Measurements from ENCODE around the gene NR1I3. TPM values are rescaled to one million over a fixed set of nuclear protein-coding genes. Genes with fewer than 3 reads are reported as not detected.

The NR1I3 gene
- total and polyA plus RNA-seq, 4 donors, result 0.17 TPM; not detected in 3

GRCh38 chr1:161285113-161285512 lies 47.1 kb upstream of the NR1I3 start:
- Histone ChIP-seq H3K4me3 (no peak overlapping the region), H3K27ac (ENCODE audit: low read depth in 1 of 2, low read length in 1 of 2) (no peak overlapping the region), H3K9me3 (ENCODE audit: control insufficient read depth in 4 of 4, insufficient read depth in 3 of 4, low read length in 3 of 4) (no peaks in the 10 kb centered on the region), H3K27me3 (ENCODE audit: control insufficient read depth in 3 of 3, insufficient read depth in 3 of 3, low read length in 2 of 3) (no peaks in the 10 kb centered on the region), H3K9ac (ENCODE audit: insufficient read depth in 1 of 2, low read length in 2 of 2) (no peak overlapping the region), H3K4me1 (ENCODE audit: control insufficient read depth in 5 of 5, insufficient read depth in 5 of 5, low read length in 5 of 5) (no peaks in the 10 kb centered on the region), H3K36me3 (ENCODE audit: control insufficient read depth in 4 of 4, insufficient read depth in 4 of 4, low read length in 4 of 4) (no peaks in the 10 kb centered on the region)
- no peak for TF ChIP-seq CTCF (IDR thresholded peaks at IDR 0.05; ENCODE audit: control extremely low read depth, extremely low read depth)
- ATAC-seq (ENCODE audit: insufficient read depth, low FRiP score) (no peak), DNase-seq (no peak)
- WGBS, 2 donors, result 92 to 96% methylated on average over 2 of the region's 2 CpGs

- DNase-seq (no peak), ATAC-seq (ENCODE audit: insufficient read depth, low FRiP score) (no peak)
- H3K27ac ChIP-seq (ENCODE audit: low read depth in 1 of 2, low read length in 1 of 2), result no peak overlapping the region
- no peaks in the 10 kb centered on the region for H3K36me3 ChIP-seq (ENCODE audit: control insufficient read depth in 4 of 4, insufficient read depth in 4 of 4, low read length in 4 of 4)
- 95 to 97% methylated on average over 1 of the region's 1 CpG for WGBS, 2 donors
- TF ChIP-seq CTCF (IDR thresholded peaks at IDR 0.05; ENCODE audit: control extremely low read depth, extremely low read depth), result no peak
- H3K4me3 ChIP-seq, result no peak overlapping the region
- H3K9ac ChIP-seq (ENCODE audit: insufficient read depth in 1 of 2, low read length in 2 of 2), result no peak overlapping the region
- H3K9me3 ChIP-seq (ENCODE audit: control insufficient read depth in 4 of 4, insufficient read depth in 3 of 4, low read length in 3 of 4), result no peaks in the 10 kb centered on the region
- no peaks in the 10 kb centered on the region for H3K4me1 ChIP-seq (ENCODE audit: control insufficient read depth in 5 of 5, insufficient read depth in 5 of 5, low read length in 5 of 5)
- no peaks in the 10 kb centered on the region for H3K27me3 ChIP-seq (ENCODE audit: control insufficient read depth in 3 of 3, insufficient read depth in 3 of 3, low read length in 2 of 3)
Measured at GRCh38 chr1:161282991-161283390, 45.0 kb upstream of the NR1I3 start.

DNA sequence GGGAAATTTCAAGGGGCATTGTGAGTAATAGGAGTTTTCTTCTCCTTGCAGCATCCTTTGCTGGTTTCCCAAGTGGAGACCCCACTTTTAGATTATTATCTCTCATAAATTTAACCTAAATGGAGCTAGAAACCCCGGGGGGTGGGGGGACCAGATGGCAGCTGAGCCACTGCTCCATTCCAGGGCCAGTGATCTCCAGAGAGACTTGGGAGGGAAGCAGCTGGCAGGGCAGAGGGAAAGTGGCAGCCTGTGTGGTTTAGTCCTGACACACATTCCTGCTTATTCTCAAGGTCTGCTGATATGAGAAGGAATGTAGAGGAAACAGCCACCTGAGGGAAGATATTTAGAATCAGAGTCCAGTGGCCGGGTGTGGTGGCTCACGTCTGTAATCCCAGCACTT lies 36.9 kb upstream of the NR1I3 start:
- H3K9me3 ChIP-seq (ENCODE audit: control insufficient read depth in 4 of 4, insufficient read depth in 3 of 4, low read length in 3 of 4), result no peaks in the 10 kb centered on the region
- no peak for TF ChIP-seq CTCF (IDR thresholded peaks at IDR 0.05; ENCODE audit: control extremely low read depth, extremely low read depth)
- H3K4me1 ChIP-seq (ENCODE audit: control insufficient read depth in 5 of 5, insufficient read depth in 5 of 5, low read length in 5 of 5), result no peaks in the 10 kb centered on the region
- H3K4me3 ChIP-seq, result no peak overlapping the region
- ATAC-seq (ENCODE audit: insufficient read depth, low FRiP score) (no peak), DNase-seq (no peak)
- no peaks in the 10 kb centered on the region for H3K27me3 ChIP-seq (ENCODE audit: control insufficient read depth in 3 of 3, insufficient read depth in 3 of 3, low read length in 2 of 3)
- no peak overlapping the region for H3K27ac ChIP-seq (ENCODE audit: low read depth in 1 of 2, low read length in 1 of 2)
- H3K36me3 ChIP-seq (ENCODE audit: control insufficient read depth in 4 of 4, insufficient read depth in 4 of 4, low read length in 4 of 4), result no peaks in the 10 kb centered on the region
- no peak overlapping the region for H3K9ac ChIP-seq (ENCODE audit: insufficient read depth in 1 of 2, low read length in 2 of 2)
- WGBS, 2 donors, result 76 to 87% methylated on average over 3 of the region's 3 CpGs

DNA sequence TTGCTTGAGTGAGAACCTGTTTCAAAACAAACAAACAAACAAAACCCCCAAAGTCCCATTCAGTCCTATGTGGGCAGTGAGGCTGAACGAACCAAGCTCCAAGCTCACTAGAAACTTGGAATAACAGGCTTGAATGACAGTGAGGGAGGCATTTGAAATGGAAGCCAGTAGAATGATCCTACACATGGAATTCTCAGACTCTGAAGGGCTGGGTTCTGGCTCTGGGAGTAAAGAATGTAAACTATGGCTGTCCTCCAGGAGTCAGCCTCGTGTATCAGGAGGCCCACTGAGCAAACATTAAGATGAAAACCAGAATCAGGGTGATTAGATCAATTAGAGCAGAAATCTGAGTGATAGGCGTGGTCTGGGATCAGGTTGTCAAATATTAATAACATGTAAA lies 35.4 kb upstream of the NR1I3 start:
- 62 to 83% methylated on average over 3 of the region's 3 CpGs for WGBS, 2 donors
- H3K4me3 ChIP-seq, result no peak overlapping the region
- ATAC-seq (ENCODE audit: insufficient read depth, low FRiP score) (no peak), DNase-seq (no peak)
- no peaks in the 10 kb centered on the region for H3K4me1 ChIP-seq (ENCODE audit: control insufficient read depth in 5 of 5, insufficient read depth in 5 of 5, low read length in 5 of 5)
- no peak for TF ChIP-seq CTCF (IDR thresholded peaks at IDR 0.05; ENCODE audit: control extremely low read depth, extremely low read depth)
- H3K9me3 ChIP-seq (ENCODE audit: control insufficient read depth in 4 of 4, insufficient read depth in 3 of 4, low read length in 3 of 4), result no peaks in the 10 kb centered on the region
- no peak overlapping the region for H3K9ac ChIP-seq (ENCODE audit: insufficient read depth in 1 of 2, low read length in 2 of 2)
- H3K27me3 ChIP-seq (ENCODE audit: control insufficient read depth in 3 of 3, insufficient read depth in 3 of 3, low read length in 2 of 3), result no peaks in the 10 kb centered on the region
- no peak overlapping the region for H3K27ac ChIP-seq (ENCODE audit: low read depth in 1 of 2, low read length in 1 of 2)
- H3K36me3 ChIP-seq (ENCODE audit: control insufficient read depth in 4 of 4, insufficient read depth in 4 of 4, low read length in 4 of 4), result no peaks in the 10 kb centered on the region
